HG03442 (cell line): ENCODE results near the gene CDC25C.

Experiments used
- ATAC-seq: cut with Tn5 transposase; IDR thresholded peaks from one replicate; pipeline ENCODE4 v1.9.1; 2021; ENCODE audit warnings: mild to moderate bottlenecking, moderate library complexity; ENCODE audit not compliant: unreplicated experiment

CDC25C gene

DNA sequence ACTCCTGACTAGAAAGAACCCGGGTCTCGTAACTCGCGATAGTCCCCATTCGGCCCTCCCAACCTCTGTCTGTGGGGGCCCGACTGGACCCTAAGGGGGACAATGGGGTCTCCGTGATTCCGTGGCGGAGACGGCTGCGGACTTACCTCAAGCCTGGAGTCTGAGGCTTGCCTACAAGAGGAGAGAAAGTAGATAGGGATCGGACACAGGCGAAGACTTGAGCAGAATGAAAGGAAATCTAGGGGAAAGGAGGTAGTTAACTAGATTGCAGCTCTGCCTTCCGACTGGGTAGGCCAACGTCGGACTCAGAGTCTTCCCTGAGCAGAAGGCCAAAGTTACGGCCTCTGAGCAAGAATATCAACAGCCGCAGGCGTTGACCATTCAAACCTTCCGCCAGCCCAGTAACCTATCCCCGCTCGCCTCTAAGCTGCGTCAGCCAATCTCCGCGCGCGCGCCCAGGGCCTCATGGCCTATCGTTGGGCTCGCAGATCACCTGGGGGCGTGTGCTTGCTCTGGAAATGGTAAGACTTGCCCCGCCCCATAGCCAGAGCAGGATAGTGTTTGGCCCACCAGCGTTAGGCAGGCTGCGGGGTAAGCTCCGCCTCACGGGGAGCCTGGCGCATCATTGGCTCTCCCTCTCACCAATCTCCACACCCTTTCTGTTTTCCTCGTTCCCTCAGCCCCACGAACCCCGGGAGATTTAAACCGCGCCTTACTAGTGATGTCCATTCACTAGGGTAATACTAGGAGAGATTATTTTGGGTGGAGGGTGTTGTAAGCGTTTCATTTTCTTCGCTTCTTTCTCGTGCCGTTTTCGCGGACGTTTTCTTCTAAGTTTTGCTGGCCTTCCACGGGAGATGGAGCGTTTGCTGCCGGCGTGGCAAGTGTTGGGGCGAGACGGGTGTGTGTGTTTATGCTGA is at the start of gene CDC25C:
CDC25C (minus strand) TSS at position 356 of the 920 bp plus-strand sequence. CDS start 624 bp downstream, outside the sequence.
- peak; percentile 98 for ATAC-seq

DNA sequence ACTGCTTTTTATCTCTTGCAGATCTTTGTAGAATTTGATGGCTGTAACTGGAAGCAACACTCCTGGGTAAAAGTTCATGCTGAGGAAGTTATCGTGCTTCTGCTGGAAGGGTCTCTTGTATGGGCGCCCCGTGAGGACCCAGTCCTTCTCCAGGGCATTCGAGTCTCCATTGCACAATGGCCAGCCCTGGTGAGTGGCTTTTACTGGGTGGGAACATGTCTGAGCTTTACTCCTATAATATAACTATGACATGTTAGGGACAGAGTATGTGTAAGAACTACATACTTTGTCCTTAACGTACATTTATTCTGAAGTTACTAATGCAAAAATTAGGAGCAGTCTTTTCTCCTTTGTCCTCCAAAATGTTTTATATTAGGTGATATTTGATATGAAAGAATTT is 41.0 kb upstream of the CDC25C start:
- ATAC-seq, result no peak

DNA sequence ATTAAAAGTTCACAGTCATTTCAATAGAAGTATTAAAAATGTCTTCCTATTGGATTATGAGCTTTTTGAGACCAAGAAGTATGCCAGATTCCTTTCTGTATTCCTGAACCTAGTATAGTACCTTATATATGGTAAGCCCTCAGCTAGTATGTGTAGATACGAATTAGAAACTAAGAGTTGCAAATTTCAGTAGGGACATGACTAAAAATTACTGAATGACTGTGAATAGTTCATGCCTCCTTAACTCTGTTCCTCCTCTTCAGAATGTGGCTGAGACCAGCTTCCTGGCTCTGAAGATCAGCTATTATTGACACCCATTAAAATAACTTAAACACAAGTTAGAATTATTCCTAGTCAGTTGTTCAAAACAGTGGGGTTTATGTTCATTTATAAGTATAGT is 40.6 kb upstream of the CDC25C start:
- ATAC-seq, result peak; percentile 78

DNA sequence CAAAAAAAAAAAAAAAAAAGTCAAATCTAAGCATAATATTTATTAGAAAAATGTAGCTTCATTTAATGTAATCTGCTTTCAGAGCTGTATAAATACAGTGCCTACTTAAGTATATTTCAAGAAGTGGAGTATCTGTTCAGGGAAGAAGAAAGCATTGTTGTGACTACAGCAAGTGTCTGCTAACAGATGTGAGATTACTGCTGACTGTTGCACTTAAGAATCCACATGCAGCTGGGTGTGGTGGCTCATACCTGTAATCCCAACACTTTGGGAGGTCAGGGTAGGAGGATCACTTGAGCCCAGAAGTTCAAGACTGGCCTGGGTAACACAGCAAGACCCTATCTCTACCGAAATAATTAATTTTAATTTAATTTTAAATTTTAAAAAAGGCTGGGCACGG is 39.9 kb upstream of the CDC25C start:
- no peak for ATAC-seq

DNA sequence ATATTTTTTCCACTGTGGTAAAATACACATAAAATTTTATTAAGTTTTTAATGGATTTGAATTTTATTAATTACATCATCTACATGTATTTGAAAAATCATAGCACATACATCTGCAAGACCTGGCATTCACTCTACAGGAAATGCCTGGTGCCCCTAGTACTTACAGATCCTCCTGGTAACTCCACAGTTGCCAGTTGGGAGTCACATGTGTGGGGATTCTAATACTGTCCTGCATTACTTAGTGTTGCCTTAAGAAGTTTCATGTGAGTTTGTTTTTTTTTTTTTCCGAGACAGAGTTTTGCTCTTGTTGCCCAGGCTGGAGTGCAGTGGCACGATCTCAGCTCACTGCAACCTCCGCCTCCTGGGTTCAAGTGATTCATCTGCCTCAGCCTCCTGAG is 38.9 kb upstream of the CDC25C start:
- ATAC-seq, result no peak

DNA sequence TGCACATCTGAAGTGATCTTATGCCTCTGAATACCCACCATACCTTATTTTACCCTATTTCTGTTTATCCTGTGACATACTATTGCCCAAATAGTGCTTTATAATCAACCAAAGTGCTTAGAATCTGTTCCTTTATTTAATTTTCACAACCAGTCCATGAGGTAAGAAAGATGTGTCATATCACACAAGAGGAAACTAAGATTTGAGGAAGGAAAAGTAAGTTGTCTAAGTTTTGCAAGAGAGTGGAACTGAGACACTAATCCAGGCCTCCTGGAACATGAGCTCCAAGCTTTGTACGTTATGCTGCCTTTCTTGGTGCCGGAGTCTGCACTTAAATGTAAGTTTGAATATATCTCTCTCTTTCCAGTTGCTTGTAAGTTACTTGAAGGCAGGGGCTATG is 38.1 kb upstream of the CDC25C start:
- ATAC-seq, result no peak

DNA sequence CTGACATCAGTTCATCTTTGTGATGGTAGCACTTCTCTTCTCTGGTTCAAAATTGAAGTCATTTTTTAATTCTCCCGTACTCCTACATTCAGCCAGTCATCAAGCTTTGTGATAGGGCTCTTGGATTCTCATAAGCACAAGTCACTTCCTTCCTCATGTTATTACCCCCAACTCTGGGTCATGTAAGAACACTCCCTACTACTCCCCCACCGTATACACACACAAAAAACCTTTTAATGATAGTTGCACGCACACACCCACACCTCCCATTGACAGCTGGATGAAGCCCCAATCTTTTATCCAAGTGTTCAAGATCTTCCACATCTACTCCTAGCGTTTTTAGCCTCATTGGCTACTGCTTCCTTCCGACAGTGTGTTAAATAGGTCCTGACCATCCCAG is 37.7 kb upstream of the CDC25C start:
- no peak for ATAC-seq

DNA sequence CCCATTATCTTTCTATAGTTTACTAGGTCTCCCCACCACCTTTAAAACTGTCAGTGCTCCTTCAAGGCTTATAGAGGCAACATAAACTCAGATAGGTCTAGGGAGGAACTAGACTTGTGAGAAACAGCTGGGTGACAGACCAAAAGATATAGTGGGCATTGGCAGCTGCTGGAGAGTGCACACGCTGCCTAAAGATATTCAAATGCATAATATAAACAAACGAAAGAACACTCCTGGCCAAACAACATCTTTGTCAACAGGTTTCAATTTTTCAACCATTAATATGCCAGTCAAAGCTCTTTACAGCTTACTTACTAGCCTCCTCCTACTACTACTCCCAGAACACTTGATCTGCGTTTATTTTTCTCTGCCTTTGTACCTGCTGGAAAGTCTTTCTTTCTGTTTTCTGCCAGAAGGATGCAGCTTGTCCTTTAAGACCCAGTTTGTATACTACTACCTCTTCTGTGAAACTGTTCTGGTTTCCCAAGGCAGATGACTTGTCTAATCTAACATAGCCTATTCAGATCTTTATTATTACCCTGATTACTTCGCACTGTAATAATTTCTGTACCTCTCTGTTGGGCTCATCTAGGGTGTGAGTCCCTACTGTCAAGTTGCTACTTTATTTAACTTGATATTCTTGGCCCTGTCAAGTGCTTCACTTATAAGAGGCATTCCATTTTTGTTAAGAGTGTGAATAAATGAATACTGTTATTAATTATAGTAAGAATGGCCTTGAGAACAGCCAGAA is 35.2 kb upstream of the CDC25C start:
- no peak for ATAC-seq

DNA sequence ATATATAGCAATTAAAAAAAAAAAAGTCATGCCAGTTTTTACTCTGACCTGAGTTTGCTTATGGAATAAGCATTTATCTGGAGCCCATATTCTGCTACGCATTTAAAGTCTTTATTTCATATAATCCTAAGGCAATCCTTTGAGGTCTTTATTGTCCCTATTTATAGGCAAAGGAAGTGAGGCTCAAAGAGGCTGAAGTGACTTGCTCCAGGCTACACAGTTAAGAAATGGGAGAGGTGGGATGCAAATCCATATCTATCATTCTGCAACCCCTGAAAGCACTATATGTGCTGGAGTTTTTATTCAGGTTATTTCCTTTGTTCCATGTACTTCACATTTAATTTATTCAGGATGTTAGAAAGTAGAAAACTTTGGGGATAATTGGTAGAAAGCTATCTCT is 33.0 kb upstream of the CDC25C start:
- no peak for ATAC-seq

DNA sequence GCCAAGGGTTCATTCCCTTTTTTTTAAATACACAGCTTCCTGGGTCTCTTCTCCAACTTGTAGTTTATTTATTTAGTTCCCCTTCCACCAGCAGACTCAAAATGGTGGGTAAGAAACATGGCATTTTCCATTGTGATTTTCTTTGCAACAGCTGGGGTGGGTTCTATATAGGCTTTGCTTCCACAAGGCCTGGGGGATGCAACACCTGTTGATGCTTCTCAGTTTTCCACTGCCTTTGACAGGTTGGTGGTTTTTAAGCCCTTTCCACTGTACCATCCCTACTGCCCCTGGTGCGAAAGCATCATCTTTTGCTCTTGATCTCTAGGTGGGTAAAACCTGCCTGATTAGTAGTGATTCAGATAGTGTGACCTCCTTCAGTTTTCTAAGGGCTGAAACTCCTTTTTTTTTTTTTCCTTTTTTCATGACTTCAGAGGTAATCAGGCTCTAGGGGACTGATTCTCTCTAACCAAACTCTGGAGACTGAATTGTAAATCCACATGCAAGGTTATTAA is 29.4 kb upstream of the CDC25C start:
- ATAC-seq, result no peak

DNA sequence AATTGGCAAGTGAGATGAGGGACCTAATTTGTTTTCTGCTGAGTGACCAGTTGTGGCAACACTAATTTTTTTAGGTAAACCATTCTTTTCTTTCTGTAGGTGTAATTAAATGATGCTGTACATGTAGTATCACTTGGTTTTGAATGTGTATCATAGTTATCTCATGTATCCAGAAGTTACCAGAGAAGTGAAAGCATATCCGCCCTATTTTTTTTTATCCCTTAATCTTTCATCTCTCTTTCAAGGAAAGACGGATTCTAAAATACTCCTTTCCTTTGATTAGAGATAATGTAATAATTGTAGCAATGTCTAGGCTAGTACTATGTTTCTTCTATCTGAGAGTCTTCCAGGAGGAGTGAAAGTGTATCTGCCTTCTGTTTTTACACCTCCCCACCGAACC is 28.0 kb upstream of the CDC25C start:
- ATAC-seq, result no peak

DNA sequence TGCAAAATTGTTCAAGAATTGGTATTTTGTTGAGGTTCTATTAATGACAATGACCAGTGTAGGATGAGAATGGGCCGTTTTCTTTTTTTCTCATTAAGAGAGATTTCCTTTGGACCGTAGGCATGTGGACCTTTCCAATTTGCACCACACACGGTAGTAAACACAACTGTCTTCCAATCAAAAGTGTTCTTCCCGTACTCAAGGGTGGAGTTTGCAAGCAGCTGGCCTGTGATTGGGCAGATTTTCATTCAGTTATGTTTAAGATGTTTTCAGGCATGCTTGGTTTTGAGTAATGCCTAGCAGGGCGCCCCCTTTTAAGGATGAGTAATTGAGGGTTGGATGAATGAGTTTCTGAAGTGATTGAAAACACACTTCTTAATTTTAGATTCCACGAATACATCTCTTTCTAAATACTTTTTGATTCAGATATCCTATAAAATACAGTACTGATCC is 23.3 kb upstream of the CDC25C start:
- peak; percentile 41 for ATAC-seq

DNA sequence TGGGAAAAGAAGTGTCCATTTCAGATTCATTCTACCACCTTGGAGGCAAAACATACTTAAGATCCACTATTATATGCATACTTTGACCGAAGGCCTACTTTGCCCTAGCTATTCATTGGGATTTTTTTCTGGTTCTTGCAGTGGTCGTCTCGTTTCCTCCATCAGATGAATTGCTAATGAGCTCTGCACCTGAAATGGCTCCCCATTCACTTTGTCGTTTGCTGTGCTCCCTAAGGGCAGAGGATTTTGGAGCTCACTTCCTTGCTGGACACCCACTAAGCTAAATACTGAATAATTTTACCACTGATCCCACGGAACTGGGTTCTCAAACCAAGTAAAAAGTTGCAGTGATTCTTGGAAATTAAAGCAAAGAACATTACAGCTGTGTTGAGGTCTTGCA is 22.8 kb upstream of the CDC25C start:
- ATAC-seq, result no peak

DNA sequence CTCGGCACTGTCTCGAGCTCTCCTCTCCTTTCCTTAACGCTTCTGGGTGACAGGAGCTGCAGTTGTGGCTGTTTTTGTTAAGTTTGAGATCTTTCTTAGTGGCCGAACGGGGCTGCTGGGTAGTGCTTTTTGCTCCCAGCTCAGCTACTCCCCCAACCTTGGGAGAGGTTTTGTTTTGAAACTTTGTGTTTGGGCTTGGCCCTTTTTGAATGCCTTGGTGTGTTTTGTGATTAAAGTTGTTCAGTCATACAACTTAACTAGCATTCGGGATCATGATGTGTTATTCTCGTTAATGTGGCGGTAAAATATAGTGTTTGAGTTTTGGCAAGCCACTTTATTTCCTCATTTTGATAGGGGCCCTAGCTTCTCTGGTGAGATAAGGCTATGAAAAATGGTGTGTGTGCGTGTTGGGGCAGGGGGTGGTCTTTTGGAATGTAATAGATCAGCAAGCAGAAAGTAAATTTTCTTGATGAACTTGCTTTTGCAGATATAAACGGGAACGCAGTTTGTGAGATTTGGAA is 22.0 kb upstream of the CDC25C start:
- no peak for ATAC-seq

DNA sequence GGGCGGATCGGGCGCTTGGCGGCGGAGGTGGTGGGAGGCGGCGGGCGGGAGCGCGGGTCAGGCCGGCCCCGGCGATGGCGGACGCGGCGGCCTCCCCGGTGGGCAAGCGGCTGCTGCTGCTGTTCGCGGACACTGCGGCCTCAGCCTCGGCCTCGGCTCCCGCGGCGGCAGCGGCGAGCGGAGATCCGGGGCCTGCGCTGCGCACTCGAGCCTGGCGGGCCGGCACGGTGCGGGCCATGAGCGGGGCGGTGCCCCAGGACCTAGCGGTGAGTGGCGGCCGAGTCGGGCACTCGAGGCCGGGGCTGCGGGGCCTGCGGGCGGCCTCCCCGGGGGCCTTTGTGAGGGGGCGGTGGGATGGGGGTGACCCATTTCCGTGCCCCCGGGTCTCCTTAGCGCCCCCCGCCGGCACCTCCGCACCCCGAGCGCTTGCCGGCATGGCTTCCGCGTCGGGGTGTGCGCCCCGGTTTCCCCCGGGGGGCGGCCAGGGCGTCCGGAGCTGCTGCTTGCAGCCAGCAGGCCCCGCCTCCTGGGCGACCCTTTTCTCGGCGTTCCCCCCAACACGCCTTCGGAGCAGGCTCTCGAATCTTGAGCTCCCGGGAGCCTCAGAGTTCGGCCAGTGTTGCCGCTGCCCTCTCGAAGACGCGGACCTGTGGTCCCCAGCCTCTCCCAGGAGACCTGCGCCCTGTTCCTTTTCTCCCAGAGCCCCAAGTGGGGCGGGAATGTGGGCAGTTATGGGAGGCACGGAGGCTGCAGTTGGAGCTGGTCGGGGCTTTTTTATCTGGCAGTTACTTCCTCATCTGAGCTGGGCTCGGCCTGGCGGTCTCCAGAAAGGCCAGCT is 21.3 kb upstream of the CDC25C start:
- ATAC-seq, result peak; percentile 38

DNA sequence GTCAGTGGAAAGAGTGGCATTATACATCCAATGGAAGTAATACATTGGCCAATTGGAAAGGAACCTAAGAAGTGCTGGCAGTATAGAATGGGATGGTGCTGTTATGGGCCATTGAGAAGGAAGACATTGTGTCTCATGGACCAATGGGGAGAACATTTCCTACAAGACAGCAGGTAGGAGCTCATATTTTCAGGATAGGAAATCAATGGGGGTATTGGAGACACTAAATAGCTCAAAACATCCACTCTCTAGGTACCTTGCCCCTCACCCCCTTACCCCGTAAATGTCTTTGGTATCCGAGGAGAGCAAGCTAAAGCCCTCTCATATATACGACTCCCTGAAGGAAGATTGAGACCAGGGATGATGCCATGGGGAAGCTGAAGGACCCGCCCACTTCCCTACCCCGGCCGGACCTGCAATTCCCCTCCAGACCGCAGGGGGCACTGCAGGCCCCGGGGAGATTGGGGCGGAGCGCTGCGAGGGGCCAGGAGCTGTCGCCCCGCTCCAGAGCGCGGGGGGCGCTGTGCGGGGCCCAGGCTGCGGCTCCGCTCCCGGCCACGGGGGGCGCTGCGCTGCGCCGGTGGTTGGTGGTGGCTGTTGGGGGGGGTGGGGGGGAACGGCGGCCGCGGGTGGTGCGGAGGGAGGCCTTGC is 20.6 kb upstream of the CDC25C start, which contains the start of gene KDM3B:
KDM3B (plus strand) TSS at position 615 of the 651 bp plus-strand sequence. CDS start 111 bp downstream, outside the sequence.
- peak; percentile 69 for ATAC-seq

DNA sequence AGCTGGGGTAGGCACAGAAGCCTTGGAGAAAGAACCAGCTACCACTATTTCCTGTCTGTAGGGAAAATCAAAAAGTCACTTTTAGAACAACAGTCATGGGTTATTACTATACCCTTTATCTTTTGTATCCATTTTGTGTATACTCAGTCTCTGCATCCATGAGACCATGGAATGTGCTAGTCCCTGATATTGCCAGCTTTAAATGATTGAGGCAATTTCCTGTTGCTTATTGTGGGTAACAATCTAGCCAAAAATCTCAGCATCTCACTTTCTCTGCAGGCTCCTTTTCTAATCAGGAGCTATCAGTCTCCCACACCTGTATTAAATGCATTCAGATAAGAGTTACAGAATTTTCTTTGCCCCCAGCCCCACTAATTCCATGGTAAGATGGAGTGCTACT is 19.9 kb upstream of the CDC25C start:
- no peak for ATAC-seq

DNA sequence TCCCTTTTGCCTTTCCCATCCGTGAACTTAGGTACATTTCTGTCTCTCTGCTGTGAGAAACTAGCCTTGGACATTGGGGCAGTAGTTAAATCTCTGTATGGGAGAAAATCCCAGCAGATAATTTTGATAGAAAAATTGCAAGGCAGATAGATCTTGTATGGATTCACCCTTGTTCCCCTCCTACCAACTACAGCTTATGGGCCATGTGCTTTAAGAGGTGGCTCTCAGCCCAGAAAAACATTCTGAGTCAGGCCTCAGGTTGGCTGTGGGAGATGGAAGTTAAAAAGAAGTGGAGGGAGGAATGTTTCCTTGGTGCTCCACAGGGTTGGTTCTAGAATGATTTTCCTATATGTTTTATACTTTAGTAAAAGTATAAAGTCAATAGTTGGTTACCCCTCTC is 19.5 kb upstream of the CDC25C start:
- no peak for ATAC-seq

DNA sequence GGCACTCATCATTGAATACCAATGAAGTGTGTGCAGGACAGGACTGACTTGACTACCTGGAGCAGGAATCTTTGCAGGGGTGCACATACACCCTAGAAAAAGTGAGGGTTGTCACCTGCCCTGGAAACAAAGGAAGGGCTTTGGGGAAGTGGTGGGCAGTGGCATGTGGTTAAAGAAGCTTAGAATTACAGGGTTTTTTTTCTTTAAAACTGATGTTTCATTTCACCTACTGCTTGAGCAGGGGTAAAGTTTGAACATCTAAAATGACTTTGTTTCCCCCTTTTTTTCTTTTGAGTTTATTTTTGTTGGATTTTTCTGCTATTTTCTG is 18.9 kb upstream of the CDC25C start:
- ATAC-seq, result no peak
